NCI-H82 treated with DMSO at 0.1 percent for 48 hours (cell line): ENCODE measurements around the gene ANKRD29.
"Not testable (repeated sequence)": the region's sequence is repeated elsewhere in the genome, so short reads cannot be mapped to it uniquely, and the experiment has no call there.

Experiments
- DNase-seq: peaks from one replicate; lab custom pipeline; 2025; ENCODE audit not compliant: unreplicated experiment; lab: John Stamatoyannopoulos, UW

Gene ANKRD29

GRCh38 chr18:23584019-23584983 is 78.4 kb downstream of the ANKRD29 start:
- no peak for DNase-seq

- DNase-seq = no peak
Observed at GRCh38 chr18:23583071-23583865, 79.4 kb downstream of the ANKRD29 start.

GRCh38 chr18:23580677-23581367 is 81.9 kb downstream of the ANKRD29 start:
- no peak for DNase-seq

GRCh38 chr18:23578891-23579653 is 83.6 kb downstream of the ANKRD29 start:
- DNase-seq = no peak

GRCh38 chr18:23578067-23578701 is 84.5 kb downstream of the ANKRD29 start:
- no peak for DNase-seq

GRCh38 chr18:23577521-23577920 is 85.2 kb downstream of the ANKRD29 start:
- DNase-seq = not testable (repeated sequence)

- DNase-seq = no peak
Observed at GRCh38 chr18:23575309-23575651, 87.4 kb downstream of the ANKRD29 start.

GRCh38 chr18:23574611-23575308 is 88.0 kb downstream of the ANKRD29 start:
- DNase-seq = no peak

GRCh38 chr18:23573626-23574431 is 88.9 kb downstream of the ANKRD29 start:
- DNase-seq = no peak

- no peak for DNase-seq
Observed at GRCh38 chr18:23573020-23573419, 89.7 kb downstream of the ANKRD29 start.

- no peak for DNase-seq
Observed at GRCh38 chr18:23572570-23572969, 90.1 kb downstream of the ANKRD29 start.

GRCh38 chr18:23572012-23572411 is 90.7 kb downstream of the ANKRD29 start:
- DNase-seq = no peak

- no peak for DNase-seq
Observed at GRCh38 chr18:23570912-23571504, 91.7 kb downstream of the ANKRD29 start.

- DNase-seq = no peak
Observed at GRCh38 chr18:23569299-23570063, 93.2 kb downstream of the ANKRD29 start.

GRCh38 chr18:23568281-23569138 is 94.2 kb downstream of the ANKRD29 start:
- no peak for DNase-seq

- no peak for DNase-seq
Observed at GRCh38 chr18:23567671-23568070, 95.0 kb downstream of the ANKRD29 start.
